GM18505 (cell line): Measurements from ENCODE around the gene LRRC4C.
A peak's percentile ranks its signal among the peaks of the same experiment; 100 is the strongest.

Source experiments
- ATAC-seq: cut with Tn5 transposase; IDR thresholded peaks from one replicate; pipeline ENCODE4 v1.9.1; 2021; ENCODE audit not compliant: unreplicated experiment
- POLR2A ChIP-seq: IDR thresholded peaks from 4 replicates; pipeline ENCODE4 v1.6.1; 2011; ENCODE audit warnings: borderline replicate concordance; ENCODE audit not compliant: insufficient read depth, insufficient read length; ENCODE audit errors: extremely low read depth

LRRC4C gene

DNA sequence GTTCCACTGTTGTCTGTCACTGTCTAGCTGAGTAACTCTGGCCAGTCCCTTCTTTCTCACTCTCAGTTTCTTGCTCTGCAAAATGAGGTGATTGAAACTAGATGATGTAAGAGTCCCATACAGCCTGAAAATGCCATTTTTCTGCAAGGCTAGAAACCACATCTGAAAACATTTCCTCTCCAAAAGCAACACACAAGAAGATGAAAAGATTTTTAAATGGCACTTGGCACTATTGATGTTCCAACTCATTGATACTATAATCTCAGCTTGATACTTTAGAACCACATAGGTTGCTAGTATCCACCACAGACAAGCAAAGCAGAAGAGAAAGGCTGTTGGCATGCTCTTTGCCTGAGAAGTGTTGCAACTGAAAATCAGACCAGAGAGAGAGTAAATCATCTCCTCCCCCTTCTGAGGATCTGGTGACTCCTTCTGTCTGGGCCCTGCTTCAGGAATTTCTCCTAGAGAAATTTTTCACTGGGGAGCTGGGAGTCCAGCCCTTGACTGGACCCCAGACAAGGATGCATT lies 1217.9 kb downstream of the LRRC4C start:
- no peak for TF ChIP-seq POLR2A
- ATAC-seq = peak; percentile 94

DNA sequence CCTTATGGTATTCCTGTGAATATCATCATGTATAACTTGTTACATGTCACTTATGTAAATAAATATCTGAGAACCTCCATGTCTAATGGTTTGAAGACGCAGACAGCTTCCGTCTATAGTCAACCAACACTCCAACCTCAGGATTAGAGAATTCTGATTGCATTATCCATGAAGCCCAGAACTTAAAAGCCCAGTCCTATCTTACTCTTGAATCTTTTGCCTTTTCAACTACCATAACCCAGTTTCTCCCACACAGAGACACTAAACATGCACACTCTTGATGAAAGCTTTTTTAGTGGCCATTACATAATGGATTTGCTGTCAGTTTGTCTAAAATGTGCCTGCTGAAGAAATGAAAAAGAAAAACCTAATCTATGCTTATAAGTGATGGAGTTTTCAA lies 1219.2 kb downstream of the LRRC4C start:
- no peak for ATAC-seq

DNA sequence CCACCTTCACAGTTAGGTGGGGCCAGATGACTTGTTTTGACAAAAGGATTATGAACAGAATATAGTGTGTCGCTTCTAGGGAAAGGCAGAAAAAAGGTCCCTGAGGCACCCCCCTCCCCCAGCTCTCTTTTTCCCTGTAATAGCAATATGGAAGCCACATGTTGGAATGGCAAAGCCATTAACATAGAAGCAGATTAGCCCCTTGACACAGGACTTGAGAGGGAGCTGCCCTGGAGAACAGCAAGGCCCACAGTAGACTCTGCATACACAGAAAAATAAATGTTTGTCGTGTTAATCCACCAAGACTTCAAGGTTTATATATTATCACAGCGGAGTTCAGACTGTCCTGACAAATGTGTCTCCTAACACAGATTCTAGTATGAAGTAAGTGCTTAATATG lies 1222.9 kb downstream of the LRRC4C start:
- no peak for ATAC-seq
- no peak for TF ChIP-seq POLR2A

More for the DNA sequence above, 1219.2 kb downstream of the LRRC4C start:
- TF ChIP-seq POLR2A = no peak

DNA sequence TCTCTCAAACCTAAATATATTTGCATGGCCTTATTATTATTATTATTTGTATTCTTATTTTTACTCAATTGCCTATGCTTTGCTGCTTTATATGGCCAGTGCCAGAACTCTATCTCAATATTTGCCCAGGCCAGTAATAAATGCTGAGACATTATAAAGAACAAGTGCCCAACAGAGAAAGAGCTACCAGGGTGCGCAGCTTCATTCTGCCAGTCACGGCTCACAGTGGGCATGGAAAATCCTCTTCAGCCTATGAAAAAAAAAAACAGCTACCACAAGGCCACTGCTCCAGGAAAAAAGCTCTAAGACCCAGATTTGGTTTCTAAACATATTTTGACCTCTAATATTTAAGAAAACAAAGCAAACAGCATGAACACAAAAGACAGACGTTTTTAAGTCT lies 1223.6 kb downstream of the LRRC4C start:
- TF ChIP-seq POLR2A = no peak
- no peak for ATAC-seq

DNA sequence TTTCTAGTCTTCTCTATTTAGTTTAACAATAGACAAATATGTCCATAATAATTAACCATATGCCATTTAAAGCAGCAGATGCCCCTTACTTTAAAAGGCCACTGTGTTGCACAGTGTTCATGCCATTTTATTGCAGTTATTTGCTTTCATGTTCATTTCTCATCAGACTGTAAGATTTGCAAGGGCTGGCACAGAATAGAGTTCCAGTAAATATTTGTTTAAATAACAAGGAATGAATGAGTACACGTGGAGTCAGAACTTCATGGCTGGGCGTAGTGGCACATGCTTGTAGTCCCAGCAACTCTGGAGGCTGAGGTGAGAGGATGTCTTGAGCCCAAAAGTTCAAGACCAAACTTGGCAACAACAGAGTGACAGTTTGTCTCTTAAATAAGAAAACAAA lies 1228.6 kb downstream of the LRRC4C start:
- no peak for ATAC-seq
- TF ChIP-seq POLR2A = no peak

DNA sequence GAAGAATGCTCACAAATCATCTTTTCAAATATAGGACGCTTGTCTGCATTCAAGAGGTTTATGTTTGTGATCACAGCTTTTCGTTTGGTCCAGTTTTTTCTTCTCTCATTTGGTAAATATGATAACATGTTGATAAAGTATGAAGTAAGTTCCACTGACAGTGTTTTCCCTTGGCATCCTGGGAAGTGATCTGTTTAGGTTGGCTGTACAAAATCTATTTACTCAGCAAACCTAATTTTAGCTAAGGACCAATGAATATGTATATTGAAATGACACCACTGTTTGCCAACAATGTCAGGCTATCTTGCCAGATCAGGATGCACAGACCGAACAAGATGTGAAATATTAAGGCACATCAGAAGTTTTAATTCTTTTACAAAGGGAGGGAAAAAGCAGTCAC lies 1230.8 kb downstream of the LRRC4C start:
- TF ChIP-seq POLR2A = no peak
- ATAC-seq = no peak

GRCh38 chr11:40227730-40228129 lies 1231.7 kb downstream of the LRRC4C start:
- no peak for TF ChIP-seq POLR2A
- ATAC-seq = peak; percentile 81

DNA sequence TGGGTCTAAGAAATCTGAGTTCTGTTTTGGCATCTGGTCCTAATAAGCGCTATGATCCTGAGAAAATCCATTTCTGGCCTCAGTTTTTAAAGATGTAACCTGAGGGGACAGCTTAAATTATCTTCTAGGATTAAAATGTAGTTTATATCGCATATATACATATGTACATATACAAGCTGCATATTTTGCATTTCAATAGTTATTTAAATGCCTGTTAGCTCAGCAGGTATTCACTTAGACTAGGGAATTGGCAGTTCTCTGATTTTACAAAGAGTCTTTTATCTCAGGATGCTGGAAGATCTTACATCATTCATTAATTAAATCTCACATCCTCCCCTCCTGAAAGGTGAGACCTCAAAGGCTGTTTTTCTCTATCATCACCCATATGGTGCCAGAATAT lies 1232.8 kb downstream of the LRRC4C start:
- ATAC-seq = no peak
- TF ChIP-seq POLR2A = no peak

DNA sequence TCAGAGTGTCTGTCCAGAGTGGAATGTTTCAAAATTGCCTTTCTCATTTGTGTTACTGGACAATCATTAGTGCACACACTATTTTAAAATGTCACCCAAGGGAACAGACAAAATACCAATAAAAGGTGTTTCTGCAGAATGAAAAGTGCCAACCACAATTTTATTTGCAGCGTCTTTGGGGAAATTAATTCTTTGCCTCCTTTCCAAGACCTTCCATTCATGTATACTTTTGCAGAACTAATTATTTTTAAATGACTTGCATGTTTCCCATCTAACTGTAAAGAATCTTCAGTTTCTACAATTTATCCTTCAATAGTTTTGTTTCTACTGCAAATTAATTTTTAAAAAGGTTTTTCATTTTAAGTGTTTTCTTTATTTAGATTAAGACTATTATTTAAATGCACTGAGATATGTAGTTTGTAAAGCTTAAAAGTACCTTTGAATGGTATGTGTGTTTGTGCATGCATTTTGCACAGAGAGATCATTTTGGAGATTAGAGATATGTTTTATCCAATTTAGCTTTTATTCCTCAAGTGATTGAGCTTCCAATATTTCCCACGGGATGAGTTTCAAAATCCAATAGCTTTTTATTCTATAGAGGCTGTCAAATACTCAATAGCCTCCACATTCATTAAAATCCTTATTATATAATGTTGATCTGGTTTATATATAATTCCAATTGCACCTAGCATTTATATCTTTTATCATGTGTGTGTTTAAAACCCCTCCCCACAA lies 1235.7 kb downstream of the LRRC4C start:
- ATAC-seq = no peak
- TF ChIP-seq POLR2A = no peak

- ATAC-seq = no peak
- no peak for TF ChIP-seq POLR2A
Measured at GRCh38 chr11:40219401-40219800, 1240.1 kb downstream of the LRRC4C start.

DNA sequence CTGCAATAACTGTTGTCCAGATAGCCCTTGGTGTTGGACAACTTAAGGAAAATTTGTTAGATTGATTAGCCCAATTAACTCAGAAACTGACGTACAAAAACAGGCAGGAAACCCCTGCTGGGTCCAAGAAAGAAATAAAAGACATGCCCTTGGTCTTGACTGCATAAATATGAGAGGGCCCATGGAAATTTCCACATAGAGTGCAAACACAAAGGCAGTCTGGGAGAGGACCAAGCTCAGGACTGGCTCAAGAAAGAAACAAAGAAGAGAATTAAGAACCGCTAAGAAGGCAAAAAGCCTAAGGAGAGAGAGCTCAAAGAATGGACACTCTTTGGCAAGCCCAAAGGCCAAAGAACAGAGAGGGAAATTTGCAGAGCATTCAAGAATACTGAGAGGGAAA lies 1243.9 kb downstream of the LRRC4C start:
- no peak for ATAC-seq
- no peak for TF ChIP-seq POLR2A

DNA sequence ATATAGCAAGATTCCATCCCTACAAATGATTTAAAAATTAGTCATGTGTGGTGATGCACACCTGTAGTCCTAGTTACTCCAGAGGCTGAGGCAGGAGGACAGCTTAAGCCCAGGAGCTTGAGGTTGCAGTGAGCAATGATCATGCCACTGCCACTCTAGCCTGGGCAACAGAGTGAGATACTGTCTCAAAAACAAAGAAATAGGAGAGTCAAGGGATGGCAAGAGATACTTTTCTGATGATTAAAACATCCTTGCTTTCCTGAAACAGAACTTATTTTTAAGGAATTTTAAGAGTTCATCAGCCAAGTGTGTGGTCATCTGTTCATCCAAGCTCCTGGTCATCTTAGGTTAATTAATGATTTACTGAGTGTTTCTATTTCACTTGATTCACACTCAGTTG lies 1252.0 kb downstream of the LRRC4C start:
- no peak for TF ChIP-seq POLR2A
- no peak for ATAC-seq

DNA sequence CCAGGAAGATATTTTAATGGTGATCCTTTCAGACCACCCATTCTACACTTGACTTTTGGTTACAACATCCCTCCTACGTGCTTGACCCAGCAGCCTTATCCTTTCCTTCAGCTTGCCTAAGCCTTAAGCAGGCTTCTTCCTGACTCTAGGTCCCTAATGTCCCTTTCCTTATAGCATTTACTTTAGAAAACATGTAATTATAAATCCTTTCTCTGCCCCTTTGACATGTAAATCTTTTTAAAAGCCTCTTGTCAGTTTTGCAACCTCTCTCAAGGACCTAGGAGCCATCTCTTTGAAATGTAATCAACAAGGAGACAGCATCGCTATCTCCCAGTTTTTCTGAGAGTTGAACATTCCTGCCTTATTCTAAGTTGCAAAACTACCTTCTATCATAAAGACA lies 1255.2 kb downstream of the LRRC4C start:
- no peak for ATAC-seq
- TF ChIP-seq POLR2A = no peak

GRCh38 chr11:40203606-40204005 lies 1255.8 kb downstream of the LRRC4C start:
- no peak for ATAC-seq
- no peak for TF ChIP-seq POLR2A
